B cell (primary cell): Measurements from ENCODE around the gene RAB26. TPM values are rescaled to one million over a fixed set of nuclear protein-coding genes. Genes with fewer than 3 reads are reported as not detected.
"Not testable (repeated sequence)": the region's sequence is repeated elsewhere in the genome, so short reads cannot be mapped to it uniquely, and the experiment has no call there.

Experiments
- ATAC-seq: fragments of 200-7000 bp; cut with Tn5 transposase; one replicate; pipeline ENCODE4 v1.10.0; 2021; ENCODE audit warnings: low read depth, mild to moderate bottlenecking, moderate number of reproducible peaks, moderate library complexity
- CTCF ChIA-PET: fragments of 350-600 bp; sonication (Branson Sonifier 250); formaldehyde crosslinking; loops from one replicate; lab custom pipeline; 2021; ENCODE audit warnings: antibody characterized with exemption, inconsistent platforms; lab: Charles Lee
- POLR2A ChIA-PET: fragments of 350-600 bp; sonication (Branson Sonifier 250); formaldehyde crosslinking; loops from one replicate; lab custom pipeline; 2021; ENCODE audit warnings: antibody characterized with exemption; lab: Charles Lee
- DNase-seq: peaks from one replicate; pipeline ENCODE4 v3.0.0; 2013
- H2AFZ ChIP-seq: 2 replicates; pipeline ENCODE4 v1.6.1; 2012; ENCODE audit warnings: mild to moderate bottlenecking, low read depth, low read length; ENCODE audit not compliant: insufficient read depth, poor library complexity, severe bottlenecking
- H3K27ac ChIP-seq, 2 donors: 1 replicate in 1 of 2; 2 replicates in 1 of 2; pipeline ENCODE4 v1.5.1; 2012 to 2013; ENCODE audit warnings: low read length in 2 of 2, mild to moderate bottlenecking in 2 of 2, moderate library complexity in 1 of 2
- H3K27me3 ChIP-seq, 4 experiments: fragments of 200-600 bp in 1 of 4; sonication (generic) in 1 of 4; replicated peaks in 1 of 4; 1 replicate in 2 of 4; 2 replicates in 2 of 4; pipeline versions ENCODE4 v1.6.1 to v1.7.0; 2013 to 2016; ENCODE audit warnings: low read length in 3 of 4, mild to moderate bottlenecking in 2 of 4, mixed read lengths in 1 of 4, moderate library complexity in 1 of 4; ENCODE audit not compliant: insufficient read depth in 4 of 4, control insufficient read depth in 3 of 4; ENCODE audit errors: control extremely low read depth in 1 of 4
- H3K36me3 ChIP-seq, 2 experiments: replicated peaks in 1 of 2; 1 replicate in 1 of 2; 2 replicates in 1 of 2; pipeline versions ENCODE4 v1.6.1 to v1.7.1; 2013; ENCODE audit warnings: low read length in 1 of 2; ENCODE audit not compliant: insufficient read depth in 2 of 2, control insufficient read depth in 1 of 2; ENCODE audit errors: control extremely low read depth in 1 of 2, extremely low read depth in 1 of 2
- H3K4me1 ChIP-seq, 2 donors: fragments of 200-600 bp in 1 of 2; sonication (generic) in 1 of 2; 1 replicate in 1 of 2; 2 replicates in 1 of 2; pipeline versions ENCODE4 v1.5.1 to v1.6.1; 2013 to 2017; ENCODE audit warnings: low read length in 2 of 2; ENCODE audit not compliant: control insufficient read depth in 2 of 2, insufficient read depth in 2 of 2
- H3K4me2 ChIP-seq: replicated peaks from 2 replicates; pipeline ENCODE3; 2012; ENCODE audit warnings: mild to moderate bottlenecking, low read depth, low read length; ENCODE audit not compliant: poor library complexity, severe bottlenecking
- H3K4me3 ChIP-seq, 5 experiments: fragments of 200-600 bp in 1 of 5; sonication (generic) in 1 of 5; 1 replicate in 3 of 5; 2 replicates in 2 of 5; pipeline versions ENCODE4 v1.5.1 to v1.7.0; 2011 to 2016; ENCODE audit warnings: low read length in 4 of 5, mild to moderate bottlenecking in 4 of 5, low read depth in 2 of 5, control low read depth in 1 of 5, moderate library complexity in 1 of 5; ENCODE audit not compliant: insufficient read depth in 1 of 5; ENCODE audit errors: control extremely low read depth in 1 of 5, extremely low read depth in 1 of 5
- H3K79me2 ChIP-seq: fragments of 200-600 bp; sonication (generic); one replicate; pipeline ENCODE4 v1.6.0; 2016; ENCODE audit warnings: low read length; ENCODE audit not compliant: control insufficient read depth, insufficient read depth
- H3K9ac ChIP-seq: fragments of 200-600 bp; sonication (generic); 2 replicates; pipeline ENCODE4 v1.6.1; 2017; ENCODE audit warnings: mild to moderate bottlenecking, low read length, moderate library complexity
- H3K9me3 ChIP-seq, 3 donors: one replicate each; pipeline versions ENCODE4 v1.6.1 to v1.7.1; 2013; ENCODE audit warnings: low read length in 2 of 3; ENCODE audit not compliant: control insufficient read depth in 2 of 3, insufficient read depth in 1 of 3; ENCODE audit errors: control extremely low read depth in 1 of 3
- H4K20me1 ChIP-seq: 2 replicates; pipeline ENCODE4 v1.6.0; 2012; ENCODE audit warnings: mild to moderate bottlenecking, low read length; ENCODE audit not compliant: insufficient read depth, control insufficient read depth, poor library complexity, severe bottlenecking
- H3K27ac Mint-ChIP-seq: one replicate; pipeline ENCODE4 v1.8.0; 2021; ENCODE audit warnings: mixed read lengths
- H3K27me3 Mint-ChIP-seq: one replicate; pipeline ENCODE4 v1.8.0; 2021; ENCODE audit warnings: mixed read lengths
- H3K4me1 Mint-ChIP-seq: one replicate; pipeline ENCODE4 v1.8.0; 2021; ENCODE audit warnings: mixed read lengths
- H3K4me3 Mint-ChIP-seq: one replicate; pipeline ENCODE4 v1.8.0; 2021; ENCODE audit warnings: mixed read lengths
- H3K9me3 Mint-ChIP-seq: one replicate; pipeline ENCODE4 v1.8.0; 2022; ENCODE audit warnings: mixed read lengths; ENCODE audit not compliant: insufficient read depth
- WGBS: methylation state at CpG from one replicate; pipeline ENCODE4 v1.1.5; 2013; ENCODE audit warnings: missing lambda C conversion rate; ENCODE audit not compliant: insufficient coverage; 5-methylcytosine and 5-hydroxymethylcytosine counted together
- intact Hi-C: fragments of 100-400 bp; cut with micrococcal nuclease; formaldehyde crosslinking; loops from one replicate; pipeline ENCODE4 v1.10.0; 2022
- polyA plus RNA-seq: library from polyadenylated mRNA; depleted of rRNA; stranded (reverse); fragments of >200 nt; gene quantifications from 2 replicates; pipeline ENCODE4 v1.2.3, GENCODE V29; 2012
- total RNA-seq, 2 donors: library from RNA; stranded (reverse); fragments of 120-200 nt in 1 of 2; gene quantifications; 1 replicate in 1 of 2; 2 replicates in 1 of 2; pipeline versions ENCODE4 v1.2.3 to v1.2.4, GENCODE V29; 2013 to 2022

Gene RAB26
- total and polyA plus RNA-seq, 2 donors (not counting 1 experiment from before 2014, with no cell fraction given), result 0.62 to 1.2 TPM

- DNase-seq, ATAC-seq, H3K9me3 Mint-ChIP-seq, H3K4me2 ChIP-seq, H3K79me2 ChIP-seq, H3K4me1 ChIP-seq, H3K9me3 ChIP-seq, CTCF ChIA-PET, intact Hi-C loops, H2AFZ ChIP-seq, H3K36me3 ChIP-seq, H3K27me3 Mint-ChIP-seq, H3K9ac ChIP-seq, POLR2A ChIA-PET, H3K27ac Mint-ChIP-seq, H3K27ac ChIP-seq, H3K4me3 ChIP-seq, H3K4me3 Mint-ChIP-seq, H3K27me3 ChIP-seq, H3K4me1 Mint-ChIP-seq, H4K20me1 ChIP-seq: not testable (repeated sequence)
- 98% methylated on average over 30 of the region's 36 CpGs for WGBS
Observed at GRCh38 chr16:2111009-2111353, 37.4 kb upstream of the RAB26 start.

GRCh38 chr16:2111412-2112335, 36.8 kb upstream of the RAB26 start:
- H3K4me1 ChIP-seq, H3K4me3 ChIP-seq, H3K79me2 ChIP-seq, H3K4me2 ChIP-seq, H2AFZ ChIP-seq, H3K27me3 ChIP-seq, H4K20me1 ChIP-seq, H3K27ac ChIP-seq, intact Hi-C loops, H3K36me3 ChIP-seq, DNase-seq, H3K4me1 Mint-ChIP-seq, H3K9me3 Mint-ChIP-seq, H3K4me3 Mint-ChIP-seq, H3K9me3 ChIP-seq, H3K27ac Mint-ChIP-seq, ATAC-seq, H3K27me3 Mint-ChIP-seq, CTCF ChIA-PET, POLR2A ChIA-PET, H3K9ac ChIP-seq: not testable (repeated sequence)
- 99% methylated on average over 46 of the region's 65 CpGs for WGBS

- H3K9ac ChIP-seq, H3K9me3 ChIP-seq, ATAC-seq, H3K27ac ChIP-seq, H3K9me3 Mint-ChIP-seq, H3K4me3 Mint-ChIP-seq, H2AFZ ChIP-seq, H3K4me1 Mint-ChIP-seq, H3K27me3 ChIP-seq, H4K20me1 ChIP-seq, H3K4me3 ChIP-seq, H3K27ac Mint-ChIP-seq, CTCF ChIA-PET, DNase-seq, H3K4me1 ChIP-seq, POLR2A ChIA-PET, intact Hi-C loops, H3K4me2 ChIP-seq, H3K27me3 Mint-ChIP-seq, H3K36me3 ChIP-seq, H3K79me2 ChIP-seq: not testable (repeated sequence)
- 97% methylated on average over 19 of the region's 30 CpGs for WGBS
Observed at GRCh38 chr16:2112539-2113106, 35.8 kb upstream of the RAB26 start.

GRCh38 chr16:2114225-2114624, 34.2 kb upstream of the RAB26 start:
- H3K9me3 Mint-ChIP-seq, H3K27me3 Mint-ChIP-seq, DNase-seq, intact Hi-C loops, H3K4me1 ChIP-seq, H3K4me1 Mint-ChIP-seq, H2AFZ ChIP-seq, H3K27me3 ChIP-seq, CTCF ChIA-PET, H3K4me3 ChIP-seq, H3K79me2 ChIP-seq, H3K4me2 ChIP-seq, H3K9ac ChIP-seq, H3K36me3 ChIP-seq, POLR2A ChIA-PET, ATAC-seq, H3K4me3 Mint-ChIP-seq, H3K27ac Mint-ChIP-seq, H3K27ac ChIP-seq, H3K9me3 ChIP-seq, H4K20me1 ChIP-seq: not testable (repeated sequence)
- WGBS, result 98% methylated on average over 25 of the region's 26 CpGs
